Osteocyte (in vitro differentiated cells): ENCODE results near the gene ATP6V1E1. TPM values are rescaled to one million over a fixed set of nuclear protein-coding genes. Genes with fewer than 3 reads are reported as not detected.
A peak's percentile ranks its signal among the peaks of the same experiment; 100 is the strongest.
"Not testable (repeated sequence)": the region's sequence is repeated elsewhere in the genome, so short reads cannot be mapped to it uniquely, and the experiment has no call there.

Source experiments
- DNase-seq: peaks from one replicate; pipeline ENCODE4 v3.0.0; 2021; ENCODE audit warnings: mixed read lengths; ENCODE audit not compliant: unreplicated experiment; ENCODE audit errors: extremely low spot score
- H3K27ac Mint-ChIP-seq: one replicate; pipeline ENCODE4 v1.8.0; 2021; ENCODE audit warnings: mild to moderate bottlenecking, mixed read lengths; ENCODE audit not compliant: unreplicated experiment
- H3K27me3 Mint-ChIP-seq: one replicate; pipeline ENCODE4 v1.8.0; 2021; ENCODE audit warnings: mixed read lengths; ENCODE audit not compliant: unreplicated experiment
- H3K36me3 Mint-ChIP-seq: one replicate; pipeline ENCODE4 v1.8.0; 2021; ENCODE audit warnings: mixed read lengths; ENCODE audit not compliant: unreplicated experiment
- H3K4me1 Mint-ChIP-seq: one replicate; pipeline ENCODE4 v1.8.0; 2021; ENCODE audit warnings: mixed read lengths; ENCODE audit not compliant: unreplicated experiment
- H3K4me3 Mint-ChIP-seq: one replicate; pipeline ENCODE4 v1.8.0; 2021; ENCODE audit warnings: mild to moderate bottlenecking, moderate library complexity, mixed read lengths; ENCODE audit not compliant: unreplicated experiment
- H3K9me3 Mint-ChIP-seq: one replicate; pipeline ENCODE4 v1.8.0; 2021; ENCODE audit warnings: mixed read lengths; ENCODE audit not compliant: unreplicated experiment
- CTCF ChIP-seq: fragments of 200-600 bp; sonication (generic); IDR thresholded peaks from 2 replicates; pipeline ENCODE4 v1.5.0; 2021; ENCODE audit warnings: antibody characterized with exemption, mild to moderate bottlenecking, moderate library complexity
- long read RNA-seq: library from polyadenylated mRNA; unstranded; transcript quantifications from one replicate; pipeline ENCODE4 v2.0.0, GENCODE V29; 2021
- total RNA-seq: library from RNA; stranded (reverse); gene quantifications from 2 replicates; pipeline ENCODE4 v1.2.1, GENCODE V29; 2021

ATP6V1E1 gene
- 119 and 123 TPM in 2 replicates for total RNA-seq
- long read RNA-seq, transcript ATP6V1E1-201 (9 exons, 1,402 nt) = major isoform, 505 of 523 reads
- long read RNA-seq, transcript ATP6V1E1-203 (8 exons, 994 nt) = minor isoform, 5 of 523 reads
- long read RNA-seq, partial matches to known transcripts = 3 of 523 reads
- long read RNA-seq, other reads (novel, unspliced or antisense) = 7 of 523 reads

- peak; percentile 97 for DNase-seq
- Mint-ChIP-seq H3K27ac (peak within 1 kb of the TSS; percentile 100), H3K9me3 (no peaks in the 10 kb centered on the region), H3K4me1 (peaks cover 19% of the 10 kb centered on the region), H3K27me3 (no peaks in the 10 kb centered on the region), H3K4me3 (peak within 1 kb of the TSS; percentile 98), H3K36me3 (peaks cover 4% of the 10 kb centered on the region)
- TF ChIP-seq CTCF = no peak
Observed at GRCh38 chr22:17628406-17629172, at the start of gene ATP6V1E1. ATP6V1E1 (minus strand) TSS chr22:17628749; CDS start chr22:17628635, 114 bp downstream.

- no peaks in the 10 kb centered on the region for H3K9me3 Mint-ChIP-seq
- H3K4me3 Mint-ChIP-seq = no peak overlapping the region
- peaks cover 28% of the 10 kb centered on the region for H3K4me1 Mint-ChIP-seq
- H3K27me3 Mint-ChIP-seq = no peaks in the 10 kb centered on the region
- no peak overlapping the region for H3K27ac Mint-ChIP-seq
- H3K36me3 Mint-ChIP-seq = peaks cover 2% of the 10 kb centered on the region
- no peak for DNase-seq
- TF ChIP-seq CTCF = no peak
Observed at GRCh38 chr22:17675584-17675983, 47.0 kb upstream of the ATP6V1E1 start.

- Mint-ChIP-seq H3K27me3 (no peaks in the 10 kb centered on the region), H3K36me3 (peaks cover 9% of the 10 kb centered on the region), H3K4me1 (peaks cover 28% of the 10 kb centered on the region), H3K9me3 (no peaks in the 10 kb centered on the region), H3K27ac (peak overlapping the region; percentile 29), H3K4me3 (no peak overlapping the region)
- no peak for TF ChIP-seq CTCF
- DNase-seq = no peak
Observed at GRCh38 chr22:17674152-17674551, 45.6 kb upstream of the ATP6V1E1 start.

- no peaks in the 10 kb centered on the region for H3K9me3 Mint-ChIP-seq
- H3K27ac Mint-ChIP-seq = peak overlapping the region; percentile 70
- H3K4me3 Mint-ChIP-seq = no peak overlapping the region
- no peak for DNase-seq
- peaks cover 28% of the 10 kb centered on the region for H3K4me1 Mint-ChIP-seq
- H3K36me3 Mint-ChIP-seq = peaks cover 9% of the 10 kb centered on the region
- no peaks in the 10 kb centered on the region for H3K27me3 Mint-ChIP-seq
- no peak for TF ChIP-seq CTCF
Observed at GRCh38 chr22:17672417-17672991, 44.0 kb upstream of the ATP6V1E1 start.

GRCh38 chr22:17671521-17672092 lies 43.1 kb upstream of the ATP6V1E1 start:
- H3K9me3 Mint-ChIP-seq, H3K27me3 Mint-ChIP-seq, H3K4me3 Mint-ChIP-seq, DNase-seq, H3K27ac Mint-ChIP-seq: not testable (repeated sequence)
- peaks cover 28% of the 10 kb centered on the region for H3K4me1 Mint-ChIP-seq
- H3K36me3 Mint-ChIP-seq = peaks cover 12% of the 10 kb centered on the region
